Neural cell (in vitro differentiated cells): ENCODE measurements around the gene CLDND1. TPM values are rescaled to one million over a fixed set of nuclear protein-coding genes. Genes with fewer than 3 reads are reported as not detected.

Experiments used
- H2AFZ ChIP-seq: fragments of 200-600, 300-800 bp; sonication (generic), shearing (Covaris generic); 2 replicates; pipeline ENCODE4 v1.6.0; 2014; ENCODE audit warnings: low read depth, mild to moderate bottlenecking, antibody characterized with exemption, low read length, moderate library complexity
- H3F3A ChIP-seq: fragments of 200-600 bp; shearing (Covaris generic); 2 replicates; pipeline ENCODE4 v1.6.1; 2016; ENCODE audit warnings: mild to moderate bottlenecking, moderate library complexity, mixed read lengths, antibody characterized with exemption, low read length; ENCODE audit not compliant: insufficient read depth, poor library complexity, severe bottlenecking
- H3K27ac ChIP-seq: fragments of 200-600, 300-800 bp; sonication (generic), shearing (Covaris generic); 2 replicates; pipeline ENCODE4 v1.5.1; 2014; ENCODE audit warnings: mild to moderate bottlenecking, low read length, moderate library complexity
- H3K27me3 ChIP-seq: fragments of 300-800, 200-600 bp; sonication (generic), shearing (Covaris generic); 2 replicates; pipeline ENCODE4 v1.6.0; 2014; ENCODE audit warnings: mild to moderate bottlenecking, low read depth, low read length, moderate library complexity; ENCODE audit not compliant: insufficient read depth
- H3K36me3 ChIP-seq: fragments of 300-800, 200-600 bp; sonication (generic), shearing (Covaris generic); 2 replicates; pipeline ENCODE4 v1.5.1; 2014; ENCODE audit warnings: mild to moderate bottlenecking, antibody characterized with exemption, low read length, moderate library complexity; ENCODE audit not compliant: insufficient read depth
- H3K4me2 ChIP-seq: fragments of 300-800, 200-600 bp; sonication (generic), shearing (Covaris generic); 2 replicates; pipeline ENCODE4 v1.6.0; 2014; ENCODE audit warnings: mild to moderate bottlenecking, low read length
- H3K4me3 ChIP-seq: fragments of 300-800, 200-600 bp; sonication (generic), shearing (Covaris generic); 2 replicates; pipeline ENCODE4 v1.5.1; 2014; ENCODE audit warnings: mild to moderate bottlenecking, low read length, moderate library complexity
- H3K79me2 ChIP-seq: fragments of 200-600 bp; shearing (Covaris generic); replicated peaks from 2 replicates; pipeline ENCODE4 v1.6.0; 2014; ENCODE audit warnings: mild to moderate bottlenecking, low read length, moderate library complexity; ENCODE audit not compliant: insufficient read depth
- H3K9ac ChIP-seq: fragments of 300-800, 200-600 bp; sonication (generic), shearing (Covaris generic); 2 replicates; pipeline ENCODE4 v1.6.1; 2016; ENCODE audit warnings: mild to moderate bottlenecking, low read length, mixed read lengths
- H3K9me2 ChIP-seq: fragments of 200-600 bp; shearing (Covaris generic); 2 replicates; pipeline ENCODE4 v1.6.1; 2016; ENCODE audit warnings: mild to moderate bottlenecking, low read length, mixed read lengths; ENCODE audit not compliant: insufficient read depth
- H3K9me3 ChIP-seq: fragments of 200-600, 300-800 bp; sonication (generic), shearing (Covaris generic); 2 replicates; pipeline ENCODE4 v1.6.1; 2016; ENCODE audit warnings: mild to moderate bottlenecking, mixed run types, low read length, moderate library complexity, mixed read lengths
- H4K20me1 ChIP-seq: fragments of 200-600 bp; shearing (Covaris generic); 2 replicates; pipeline ENCODE4 v1.6.1; 2016; ENCODE audit warnings: mild to moderate bottlenecking, mixed run types; ENCODE audit not compliant: insufficient read depth
- EP300 ChIP-seq: fragments of 450-650 bp; conservative IDR thresholded peaks from 2 replicates; pipeline ENCODE4 v1.6.1; 2014; ENCODE audit warnings: antibody characterized with exemption, mild to moderate bottlenecking, moderate library complexity; ENCODE audit not compliant: poor library complexity, severe bottlenecking
- EZH2 ChIP-seq: fragments of 200-600, 300-800 bp; shearing (Covaris generic), sonication (generic); IDR thresholded peaks from 2 replicates; pipeline ENCODE4 v1.6.1; 2014; ENCODE audit warnings: antibody characterized with exemption, low read length, borderline replicate concordance, mild to moderate bottlenecking; ENCODE audit not compliant: insufficient read depth, poor library complexity, severe bottlenecking
- MXI1 ChIP-seq: fragments of 450-650 bp; conservative IDR thresholded peaks from 2 replicates; pipeline ENCODE4 v1.6.1; 2014; ENCODE audit warnings: antibody characterized with exemption, mild to moderate bottlenecking; ENCODE audit not compliant: poor library complexity, severe bottlenecking
- POLR2AphosphoS5 ChIP-seq: IDR thresholded peaks from 2 replicates; pipeline ENCODE4 v1.6.1; 2012
- RAD21 ChIP-seq: fragments of 450-650 bp; conservative IDR thresholded peaks from 2 replicates; pipeline ENCODE4 v1.6.1; 2014; ENCODE audit warnings: antibody characterized with exemption, mild to moderate bottlenecking, moderate library complexity
- SMC3 ChIP-seq: fragments of 450-650 bp; conservative IDR thresholded peaks from 2 replicates; pipeline ENCODE4 v1.6.1; 2014; ENCODE audit warnings: antibody characterized with exemption, mild to moderate bottlenecking, moderate library complexity; ENCODE audit not compliant: poor library complexity
- TAF1 ChIP-seq: IDR thresholded peaks from 2 replicates; pipeline ENCODE4 v1.6.1; 2012; ENCODE audit warnings: low read depth
- polyA plus RNA-seq: library from polyadenylated mRNA; depleted of rRNA; stranded (reverse); fragments of >200 nt; gene quantifications from 2 replicates; pipeline ENCODE4 v1.2.3, GENCODE V29; 2014
- TF ChIP-seq, protein P1 (sequence below): IDR thresholded peaks from 2 replicates; pipeline ENCODE4 v1.6.1; 2012; ENCODE audit warnings: borderline replicate concordance
- TF ChIP-seq, protein P2 (sequence below): fragments of 450-650 bp; IDR thresholded peaks from 2 replicates; pipeline ENCODE4 v1.5.1; 2014; ENCODE audit warnings: antibody characterized with exemption, mild to moderate bottlenecking, moderate library complexity; ENCODE audit not compliant: poor library complexity, severe bottlenecking

The CLDND1 gene
- polyA plus RNA-seq, 1 donor from 2014 or later = 162 TPM

DNA sequence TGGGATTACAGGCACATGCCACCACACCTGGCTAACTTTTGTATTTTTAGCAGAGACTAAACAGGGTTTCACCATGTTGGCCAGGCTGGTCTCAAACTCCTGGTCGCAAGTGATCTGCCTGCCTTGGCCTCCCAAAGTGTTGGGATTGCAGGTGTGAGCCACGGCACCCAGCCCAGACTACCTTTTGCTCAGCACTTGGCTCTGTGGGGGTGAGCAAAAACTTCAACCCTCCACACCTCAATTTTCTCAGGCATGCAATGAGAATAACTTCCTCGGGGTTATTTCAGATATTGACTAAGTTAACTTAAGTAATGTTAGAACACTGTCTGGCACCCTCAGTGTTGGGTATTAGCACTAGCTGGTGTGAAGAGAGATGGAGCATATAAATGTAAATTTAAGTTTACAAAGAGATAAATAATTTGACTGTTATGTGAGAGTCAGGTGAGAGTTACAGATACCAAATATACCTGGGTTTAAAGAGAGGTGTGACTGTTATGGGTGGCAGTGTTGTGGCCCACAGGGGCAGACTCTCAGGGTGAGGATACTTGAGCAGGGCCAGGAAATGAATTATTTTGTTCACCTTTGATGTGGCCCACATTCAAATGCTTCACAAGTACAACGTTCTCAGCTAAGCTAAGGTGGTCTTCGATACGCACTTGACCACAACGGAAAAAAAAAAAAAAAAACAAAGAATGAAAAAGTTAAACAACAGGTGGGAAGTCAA, 41.7 kb upstream of the CLDND1 start (continued):
- TF ChIP-seq, protein P1, sequence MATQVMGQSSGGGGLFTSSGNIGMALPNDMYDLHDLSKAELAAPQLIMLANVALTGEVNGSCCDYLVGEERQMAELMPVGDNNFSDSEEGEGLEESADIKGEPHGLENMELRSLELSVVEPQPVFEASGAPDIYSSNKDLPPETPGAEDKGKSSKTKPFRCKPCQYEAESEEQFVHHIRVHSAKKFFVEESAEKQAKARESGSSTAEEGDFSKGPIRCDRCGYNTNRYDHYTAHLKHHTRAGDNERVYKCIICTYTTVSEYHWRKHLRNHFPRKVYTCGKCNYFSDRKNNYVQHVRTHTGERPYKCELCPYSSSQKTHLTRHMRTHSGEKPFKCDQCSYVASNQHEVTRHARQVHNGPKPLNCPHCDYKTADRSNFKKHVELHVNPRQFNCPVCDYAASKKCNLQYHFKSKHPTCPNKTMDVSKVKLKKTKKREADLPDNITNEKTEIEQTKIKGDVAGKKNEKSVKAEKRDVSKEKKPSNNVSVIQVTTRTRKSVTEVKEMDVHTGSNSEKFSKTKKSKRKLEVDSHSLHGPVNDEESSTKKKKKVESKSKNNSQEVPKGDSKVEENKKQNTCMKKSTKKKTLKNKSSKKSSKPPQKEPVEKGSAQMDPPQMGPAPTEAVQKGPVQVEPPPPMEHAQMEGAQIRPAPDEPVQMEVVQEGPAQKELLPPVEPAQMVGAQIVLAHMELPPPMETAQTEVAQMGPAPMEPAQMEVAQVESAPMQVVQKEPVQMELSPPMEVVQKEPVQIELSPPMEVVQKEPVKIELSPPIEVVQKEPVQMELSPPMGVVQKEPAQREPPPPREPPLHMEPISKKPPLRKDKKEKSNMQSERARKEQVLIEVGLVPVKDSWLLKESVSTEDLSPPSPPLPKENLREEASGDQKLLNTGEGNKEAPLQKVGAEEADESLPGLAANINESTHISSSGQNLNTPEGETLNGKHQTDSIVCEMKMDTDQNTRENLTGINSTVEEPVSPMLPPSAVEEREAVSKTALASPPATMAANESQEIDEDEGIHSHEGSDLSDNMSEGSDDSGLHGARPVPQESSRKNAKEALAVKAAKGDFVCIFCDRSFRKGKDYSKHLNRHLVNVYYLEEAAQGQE = no peak
- no peak for TF ChIP-seq TAF1
- TF ChIP-seq POLR2AphosphoS5 = no peak
- TF ChIP-seq RAD21 = no peak

DNA sequence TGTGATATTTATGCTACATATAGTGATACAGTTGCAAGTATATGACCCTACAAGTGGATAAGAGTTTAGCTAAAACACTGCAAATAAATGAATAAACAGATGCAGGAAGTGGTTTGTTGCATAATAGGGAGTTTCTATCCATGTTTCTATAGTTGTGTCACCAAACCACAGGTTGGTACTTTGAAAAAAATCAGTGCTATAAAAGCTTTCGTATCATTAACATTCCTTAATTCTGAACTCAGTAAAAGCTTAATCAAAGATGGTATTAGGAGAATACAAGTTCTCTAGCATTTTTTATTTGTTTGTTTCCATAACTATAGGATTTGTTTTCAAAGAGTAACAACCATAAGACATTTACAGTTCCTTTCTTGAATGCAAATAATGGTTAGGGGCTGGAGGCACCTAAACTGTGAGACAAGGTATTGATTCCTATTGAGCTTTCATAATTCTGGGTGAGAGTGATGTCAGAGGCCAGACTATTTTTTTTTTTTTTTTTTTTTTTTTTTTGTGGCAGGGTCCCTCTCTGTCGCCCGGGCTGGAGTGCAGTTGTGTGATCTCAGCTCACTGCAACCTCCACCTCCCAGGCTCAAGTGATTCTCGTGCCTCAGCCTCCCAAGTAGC, 41.1 kb upstream of the CLDND1 start:
- Histone ChIP-seq H3K79me2 (no peaks in the 10 kb centered on the region), H2AFZ (no peak overlapping the region), H3K4me2 (no peak overlapping the region), H3K4me3 (no peak overlapping the region), H3K27ac (no peak overlapping the region), H3F3A (no peaks in the 10 kb centered on the region), H3K9me2 (no peaks in the 10 kb centered on the region), H3K27me3 (no peaks in the 10 kb centered on the region), H3K9ac (no peak overlapping the region), H3K36me3 (no peaks in the 10 kb centered on the region), H4K20me1 (no peaks in the 10 kb centered on the region), H3K9me3 (no peaks in the 10 kb centered on the region)
- TF ChIP-seq EZH2 = no peak
- no peak for TF ChIP-seq RAD21
- no peak for TF ChIP-seq POLR2AphosphoS5
- no peak for TF ChIP-seq MXI1
- no peak for TF ChIP-seq EP300
- no peak for TF ChIP-seq TAF1
- TF ChIP-seq, protein P1 = no peak
- TF ChIP-seq, protein P2, sequence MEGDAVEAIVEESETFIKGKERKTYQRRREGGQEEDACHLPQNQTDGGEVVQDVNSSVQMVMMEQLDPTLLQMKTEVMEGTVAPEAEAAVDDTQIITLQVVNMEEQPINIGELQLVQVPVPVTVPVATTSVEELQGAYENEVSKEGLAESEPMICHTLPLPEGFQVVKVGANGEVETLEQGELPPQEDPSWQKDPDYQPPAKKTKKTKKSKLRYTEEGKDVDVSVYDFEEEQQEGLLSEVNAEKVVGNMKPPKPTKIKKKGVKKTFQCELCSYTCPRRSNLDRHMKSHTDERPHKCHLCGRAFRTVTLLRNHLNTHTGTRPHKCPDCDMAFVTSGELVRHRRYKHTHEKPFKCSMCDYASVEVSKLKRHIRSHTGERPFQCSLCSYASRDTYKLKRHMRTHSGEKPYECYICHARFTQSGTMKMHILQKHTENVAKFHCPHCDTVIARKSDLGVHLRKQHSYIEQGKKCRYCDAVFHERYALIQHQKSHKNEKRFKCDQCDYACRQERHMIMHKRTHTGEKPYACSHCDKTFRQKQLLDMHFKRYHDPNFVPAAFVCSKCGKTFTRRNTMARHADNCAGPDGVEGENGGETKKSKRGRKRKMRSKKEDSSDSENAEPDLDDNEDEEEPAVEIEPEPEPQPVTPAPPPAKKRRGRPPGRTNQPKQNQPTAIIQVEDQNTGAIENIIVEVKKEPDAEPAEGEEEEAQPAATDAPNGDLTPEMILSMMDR = no peak
- no peak for TF ChIP-seq SMC3
